HepG2 (cell line): Measurements from ENCODE around the gene GPC6. TPM values are rescaled to one million over a fixed set of nuclear protein-coding genes. Genes with fewer than 3 reads are reported as not detected.

Experiments
- ATAC-seq: fragments of 200-7000 bp; cut with Tn5 transposase; 3 replicates; pipeline ENCODE4 v1.9.1; 2020; ENCODE audit warnings: mild to moderate bottlenecking, moderate library complexity
- BruUV-seq: library from RNA; stranded (reverse); fragments of 400-500 nt; replicated peaks from 2 replicates; lab custom pipeline; 2021; lab: Mats Ljungman, UMichigan
- CTCF ChIA-PET: fragments of 300-600 bp; formaldehyde crosslinking; extraction: SDS; loops from one replicate; lab custom pipeline; 2021; ENCODE audit warnings: low total read pairs, inconsistent platforms, low intra/inter-chr PET ratio; lab: Yijun Ruan, JAX
- POLR2A ChIA-PET: fragments of 350-600 bp; sonication (Branson Sonifier 250); formaldehyde crosslinking; loops from one replicate; lab custom pipeline; 2020; ENCODE audit warnings: antibody characterized with exemption, inconsistent platforms; lab: Yijun Ruan, JAX
- DNase-seq: peaks from one replicate; pipeline ENCODE4 v3.0.0-alpha.2; 2015; ENCODE audit warnings: low spot score
- FAIRE-seq: peaks from 3 replicates; lab custom pipeline; 2011; peaks lifted over from hg19 to GRCh38; lab: Jason Lieb, UNC
- H2AFZ ChIP-seq: one replicate; pipeline ENCODE4 v1.6.1; 2011; ENCODE audit warnings: low read length, inconsistent platforms
- H3K27ac ChIP-seq: fragments of 300-600 bp; 3 replicates; pipeline ENCODE4 v1.8.0; 2011; ENCODE audit warnings: mixed run types, mild to moderate bottlenecking, mixed read lengths, low read length, inconsistent platforms; ENCODE audit not compliant: insufficient read depth; ENCODE audit errors: extremely low read length
- H3K27me3 ChIP-seq, 2 experiments: fragments of 200-600 bp in 1 of 2; 2 replicates in 1 of 2; 3 replicates in 1 of 2; pipeline versions ENCODE4 v1.6.0 to v1.8.0; 2011; ENCODE audit warnings: low read length in 2 of 2, mild to moderate bottlenecking in 2 of 2, moderate library complexity in 2 of 2, inconsistent platforms in 1 of 2; ENCODE audit not compliant: insufficient read depth in 2 of 2, control insufficient read depth in 1 of 2
- H3K36me3 ChIP-seq, 2 experiments: fragments of 200-600 bp in 1 of 2; replicated peaks in 1 of 2; 2 replicates in 1 of 2; 3 replicates in 1 of 2; pipeline versions ENCODE4 v1.5.1 to v1.8.0; 2011; ENCODE audit warnings: low read length in 2 of 2, inconsistent platforms in 1 of 2; ENCODE audit not compliant: insufficient read depth in 2 of 2, control insufficient read depth in 1 of 2
- H3K4me1 ChIP-seq: 2 replicates; pipeline ENCODE4 v1.5.1; 2012; ENCODE audit warnings: low read length, inconsistent platforms; ENCODE audit not compliant: insufficient read depth
- H3K4me2 ChIP-seq: 2 replicates; pipeline ENCODE4 v1.6.0; 2011; ENCODE audit warnings: low read depth, low read length, inconsistent platforms
- H3K4me3 ChIP-seq, 3 experiments: fragments of 200-600 bp in 1 of 3; sonication (generic), shearing (Covaris generic) in 1 of 3; replicated peaks in 1 of 3; 2 replicates each; pipeline ENCODE4 v1.5.1; 2011 to 2016; ENCODE audit warnings: low read length in 3 of 3, inconsistent platforms in 2 of 3, low read depth in 2 of 3, mild to moderate bottlenecking in 2 of 3, control low read depth in 1 of 3, mixed read lengths in 1 of 3; ENCODE audit not compliant: insufficient read depth in 1 of 3
- H3K79me2 ChIP-seq: one replicate; pipeline ENCODE4 v1.6.1; 2011; ENCODE audit warnings: low read length, inconsistent platforms; ENCODE audit not compliant: insufficient read depth
- H3K9ac ChIP-seq: 2 replicates; pipeline ENCODE4 v1.6.0; 2011; ENCODE audit warnings: mild to moderate bottlenecking, low read depth, low read length, inconsistent platforms; ENCODE audit not compliant: insufficient read depth
- H3K9me3 ChIP-seq: 2 replicates; pipeline ENCODE4 v1.5.1; 2012; ENCODE audit warnings: mild to moderate bottlenecking, low read length
- H4K20me1 ChIP-seq: 2 replicates; pipeline ENCODE4 v1.6.0; 2011; ENCODE audit warnings: inconsistent platforms, mild to moderate bottlenecking, low read length, moderate library complexity; ENCODE audit not compliant: insufficient read depth
- DZIP1 ChIP-seq: sonication (generic); formaldehyde crosslinking; IDR thresholded peaks from 2 replicates; pipeline ENCODE4 v1.5.0; 2020; ENCODE audit warnings: mild to moderate bottlenecking, missing genetic modification reagents
- HES4 ChIP-seq: sonication (generic); formaldehyde crosslinking; IDR thresholded peaks from 2 replicates; pipeline ENCODE4 v1.9.0; 2021; ENCODE audit warnings: mild to moderate bottlenecking, missing genetic modification reagents, borderline replicate concordance
- ZNF281 ChIP-seq: sonication (generic); formaldehyde crosslinking; IDR thresholded peaks from 2 replicates; pipeline ENCODE4 v1.4.0; 2020; ENCODE audit warnings: missing genetic modification reagents, borderline replicate concordance
- WGBS: methylation state at CpG from one replicate; pipeline ENCODE4 v1.1.6; 2017; ENCODE audit warnings: low lambda C conversion rate; 5-methylcytosine and 5-hydroxymethylcytosine counted together
- in situ Hi-C: cut with HindIII; loops from 2 replicates; pipeline ENCODE4 v1.10.0; 2017; ENCODE audit warnings: low pct_unique_long_range_greater_than_20kb; ENCODE audit not compliant: extremely low pct_ligation_motif_present
- intact Hi-C: fragments of 100-400 bp; cut with micrococcal nuclease; formaldehyde crosslinking; loops from one replicate; pipeline ENCODE4 v1.10.0; 2022; ENCODE audit not compliant: unreplicated experiment
- polyA plus RNA-seq, 8 experiments: library from polyadenylated mRNA; depleted of rRNA in 3 of 8; stranded (reverse) in 7 of 8; unstranded in 1 of 8; fragments of >200 nt; fragmentation: Illumina TruSeq in 4 of 8; extraction: Trizol in 4 of 8; gene quantifications; 2 replicates each; pipeline versions ENCODE4 v1.2.1 to v1.2.3, GENCODE V29; 2011 to 2016; ENCODE audit warnings: low read depth in 4 of 8, missing spikeins in 1 of 8, mixed read lengths in 1 of 8; ENCODE audit not compliant: insufficient read depth in 1 of 8
- total RNA-seq, 5 experiments: library from RNA; depleted of rRNA; stranded (reverse); fragments of >200 nt; fragmentation: Illumina TruSeq; extraction: Trizol; gene quantifications; 2 replicates each; pipeline ENCODE4 v1.2.3, GENCODE V29; 2016; ENCODE audit warnings: low read depth in 1 of 5

GPC6 gene
- total and polyA plus RNA-seq, 2 of the 13 experiments (the other 11 are each of a cell fraction or from before 2014, with no cell fraction given): 24.5 to 33.9 TPM

- in situ Hi-C loops (no loop called here), intact Hi-C loops (no loop called here)
- Histone ChIP-seq H4K20me1 (no peaks in the 10 kb centered on the region), H3K9ac (no peak overlapping the region), H3K4me2 (no peak overlapping the region), H3K27ac (no peak overlapping the region), H3K79me2 (no peaks in the 10 kb centered on the region), H2AFZ (no peak overlapping the region), H3K36me3 (no peaks in the 10 kb centered on the region), H3K9me3 (no peaks in the 10 kb centered on the region), H3K4me3 (no peak overlapping the region), H3K4me1 (peaks cover 31% of the 10 kb centered on the region), H3K27me3 (no peaks in the 10 kb centered on the region)
- DNase-seq (no peak), ATAC-seq (no peak), FAIRE-seq (no peak)
- TF ChIP-seq DZIP1 (CRISPR knock-in tag) (no peak), ZNF281 (CRISPR knock-in tag) (peak; percentile 25; the same call in 1 of the 2 replicates), HES4 (CRISPR knock-in tag) (no peak)
- POLR2A ChIA-PET: interaction anchor here (0.6 kb wide), 1 partner anchor 441 kb away, joined by 3 read pairs; no protein-coding TSS in a partner anchor
- CTCF ChIA-PET: no interaction called here
- BruUV-seq: no TSS peak
- WGBS: 84% methylated on average over 1 of the region's 1 CpG
Observed at GRCh38 chr13:94123557-94123956, 897.0 kb downstream of the GPC6 start.
